ENCODE results near the gene CFAP44. TPM values are rescaled to one million over a fixed set of nuclear protein-coding genes. Genes with fewer than 3 reads are reported as not detected.

The CFAP44 gene
- total and polyA plus RNA-seq, 5 donors from 2014 or later = 0.03 to 9.8 (median 0.42) TPM; not detected in 1

DNA sequence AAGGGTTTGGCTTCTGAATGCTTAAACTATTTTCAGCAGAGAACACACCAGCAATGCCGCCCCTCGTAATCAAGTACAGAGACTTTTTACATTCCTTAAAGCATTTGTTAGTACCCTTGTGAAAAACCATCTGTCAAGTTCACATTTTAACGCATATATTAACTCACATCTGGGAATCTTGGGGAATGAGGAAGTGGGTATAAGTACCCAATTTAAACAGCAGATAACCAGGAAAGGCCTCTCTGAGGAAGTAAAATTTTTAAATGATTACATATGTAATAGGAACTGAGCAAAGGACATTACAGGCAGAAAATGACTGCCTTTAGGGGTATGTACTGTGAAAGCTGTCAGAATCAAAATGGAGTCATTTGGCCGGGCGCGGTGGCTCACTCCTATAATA lies 12.8 kb upstream of the CFAP44 start:
- H3K4me1 Mint-ChIP-seq = peaks cover 0 to 7% (median 2%) of the 10 kb centered on the region in 4 donors
- Histone ChIP-seq H3K4me1 (ENCODE audit: control insufficient read depth, insufficient read depth, low read length, poor library complexity, severe bottlenecking) (no peaks in the 10 kb centered on the region), H3K9me3 (ENCODE audit: control insufficient read depth in 2 of 2, low read length in 2 of 2) (no peaks in the 10 kb centered on the region), H3K27ac (ENCODE audit: insufficient read depth, low read length, poor library complexity, severe bottlenecking) (no peak overlapping the region), H3K36me3 (ENCODE audit: control insufficient read depth, insufficient read depth, low read length) (peaks cover 22% of the 10 kb centered on the region), H3K4me3 (ENCODE audit: low read depth, low read length) (no peak overlapping the region), H3K27me3 (ENCODE audit: control insufficient read depth, insufficient read depth, low read length) (no peaks in the 10 kb centered on the region)
- no peaks in the 10 kb centered on the region for H3K9me3 Mint-ChIP-seq
- H3K27me3 Mint-ChIP-seq = no peaks in the 10 kb centered on the region
- H3K4me3 Mint-ChIP-seq = no peak overlapping the region
- H3K27ac Mint-ChIP-seq = no peak overlapping the region
- DNase-seq (no peak), ATAC-seq (ENCODE audit: low read depth in 2 of 2) (no peak)
- H3K36me3 Mint-ChIP-seq = peaks cover 47% of the 10 kb centered on the region

DNA sequence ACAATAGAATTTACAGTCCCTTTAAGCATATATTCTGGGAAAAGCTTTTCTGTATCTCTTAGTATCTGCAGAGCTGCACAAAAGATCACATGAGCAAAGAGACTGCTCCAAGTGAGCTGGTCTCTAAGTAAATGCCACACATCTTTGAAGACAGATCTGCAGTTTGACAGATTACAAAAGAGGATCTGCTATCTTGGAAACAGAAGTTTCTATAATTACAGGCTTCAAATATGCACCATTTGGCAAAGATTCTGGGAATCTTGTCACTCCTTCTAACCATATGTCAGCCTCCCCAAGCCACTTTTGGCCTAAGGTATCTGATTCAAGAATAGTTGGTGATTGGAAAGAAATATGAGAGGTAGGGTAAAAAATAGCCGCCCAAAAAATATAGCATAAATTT lies 9.6 kb upstream of the CFAP44 start:
- no peak overlapping the region for H3K4me3 Mint-ChIP-seq
- Histone ChIP-seq H3K36me3 (ENCODE audit: control insufficient read depth, insufficient read depth, low read length) (peaks cover 30% of the 10 kb centered on the region), H3K27me3 (ENCODE audit: control insufficient read depth, insufficient read depth, low read length) (no peaks in the 10 kb centered on the region), H3K27ac (ENCODE audit: insufficient read depth, low read length, poor library complexity, severe bottlenecking) (no peak overlapping the region), H3K4me1 (ENCODE audit: control insufficient read depth, insufficient read depth, low read length, poor library complexity, severe bottlenecking) (no peaks in the 10 kb centered on the region), H3K9me3 (ENCODE audit: control insufficient read depth in 2 of 2, low read length in 2 of 2) (no peaks in the 10 kb centered on the region), H3K4me3 (ENCODE audit: low read depth, low read length) (no peak overlapping the region)
- H3K36me3 Mint-ChIP-seq = peaks cover 52% of the 10 kb centered on the region
- DNase-seq (no peak), ATAC-seq (ENCODE audit: low read depth in 2 of 2) (no peak)
- H3K27ac Mint-ChIP-seq = no peak overlapping the region
- peaks cover 0 to 1% (median 0%) of the 10 kb centered on the region in 7 donors for H3K9me3 Mint-ChIP-seq
- no peaks in the 10 kb centered on the region for H3K27me3 Mint-ChIP-seq
- peaks cover 0 to 7% (median 2%) of the 10 kb centered on the region in 4 donors for H3K4me1 Mint-ChIP-seq

DNA sequence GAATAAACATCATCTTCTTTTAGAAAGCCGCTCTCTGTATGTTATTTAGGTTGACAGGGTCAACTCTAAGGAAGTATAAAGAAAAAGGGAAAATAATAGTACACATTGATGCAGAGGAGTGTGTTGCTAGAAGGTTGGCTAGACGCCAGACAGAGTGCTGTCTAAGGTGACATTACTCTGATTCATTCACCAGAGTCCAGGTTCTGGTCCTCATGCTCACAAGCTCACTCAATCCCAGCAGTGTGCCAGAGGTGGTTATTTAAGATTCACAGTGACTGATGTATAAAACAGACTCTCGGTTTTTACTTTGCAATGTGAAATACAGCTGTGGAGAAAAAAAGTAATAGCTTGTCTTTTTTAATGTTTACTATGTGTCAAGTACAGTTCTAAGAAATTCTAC lies 1.7 kb downstream of the CFAP44 start:
- Histone ChIP-seq H3K4me3 (ENCODE audit: low read depth, low read length) (no peak overlapping the region), H3K36me3 (ENCODE audit: control insufficient read depth, insufficient read depth, low read length) (no peaks in the 10 kb centered on the region), H3K4me1 (ENCODE audit: control insufficient read depth, insufficient read depth, low read length, poor library complexity, severe bottlenecking) (no peaks in the 10 kb centered on the region), H3K27me3 (ENCODE audit: control insufficient read depth, insufficient read depth, low read length) (no peaks in the 10 kb centered on the region), H3K27ac (ENCODE audit: insufficient read depth, low read length, poor library complexity, severe bottlenecking) (no peak overlapping the region), H3K9me3 (ENCODE audit: control insufficient read depth in 2 of 2, low read length in 2 of 2) (no peaks in the 10 kb centered on the region)
- no peak for ATAC-seq (ENCODE audit: low read depth in 2 of 2)
- Mint-ChIP-seq H3K36me3 (peaks cover 12% of the 10 kb centered on the region), H3K27me3 (no peaks in the 10 kb centered on the region), H3K9me3 (peaks cover 0 to 1% (median 0%) of the 10 kb centered on the region in 7 donors), H3K27ac (no peak overlapping the region), H3K4me1 (no peaks in the 10 kb centered on the region), H3K4me3 (no peak overlapping the region)
- DNase-seq = no peak

GRCh38 chr3:113438224-113438623 lies 3.1 kb downstream of the CFAP44 start:
- Mint-ChIP-seq H3K27ac (no peak overlapping the region), H3K4me3 (no peak overlapping the region), H3K9me3 (peaks cover 0 to 1% (median 0%) of the 10 kb centered on the region in 7 donors), H3K36me3 (peaks cover 17% of the 10 kb centered on the region), H3K27me3 (no peaks in the 10 kb centered on the region), H3K4me1 (no peaks in the 10 kb centered on the region)
- Histone ChIP-seq H3K4me1 (ENCODE audit: control insufficient read depth, insufficient read depth, low read length, poor library complexity, severe bottlenecking) (no peaks in the 10 kb centered on the region), H3K27me3 (ENCODE audit: control insufficient read depth, insufficient read depth, low read length) (no peaks in the 10 kb centered on the region), H3K27ac (ENCODE audit: insufficient read depth, low read length, poor library complexity, severe bottlenecking) (no peak overlapping the region), H3K36me3 (ENCODE audit: control insufficient read depth, insufficient read depth, low read length) (no peaks in the 10 kb centered on the region), H3K4me3 (ENCODE audit: low read depth, low read length) (no peak overlapping the region), H3K9me3 (ENCODE audit: control insufficient read depth in 2 of 2, low read length in 2 of 2) (no peaks in the 10 kb centered on the region)
- no peak for ATAC-seq (ENCODE audit: low read depth in 2 of 2)
- no peak for DNase-seq

DNA sequence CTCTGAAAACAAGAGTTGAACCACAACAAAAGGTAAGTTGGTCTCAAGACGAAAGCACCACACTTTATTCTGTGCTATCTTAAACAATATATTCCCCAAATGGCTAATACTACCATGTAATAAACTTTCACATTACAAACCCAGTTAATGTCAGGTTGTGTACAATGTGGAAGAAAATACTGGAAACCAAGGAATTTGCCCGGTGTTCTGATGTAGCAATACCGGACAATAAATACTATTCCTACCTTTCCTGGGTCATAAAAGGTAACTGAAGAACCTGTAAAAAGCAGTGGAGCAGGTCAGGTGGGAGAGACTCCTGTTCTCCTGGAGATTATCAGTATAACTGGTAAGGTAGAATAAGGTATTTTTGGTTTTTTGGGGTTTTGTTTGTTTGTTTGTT lies 3.9 kb downstream of the CFAP44 start:
- Histone ChIP-seq H3K4me1 (ENCODE audit: control insufficient read depth, insufficient read depth, low read length, poor library complexity, severe bottlenecking) (no peaks in the 10 kb centered on the region), H3K9me3 (ENCODE audit: control insufficient read depth in 2 of 2, low read length in 2 of 2) (no peaks in the 10 kb centered on the region), H3K36me3 (ENCODE audit: control insufficient read depth, insufficient read depth, low read length) (peaks cover 3% of the 10 kb centered on the region), H3K27ac (ENCODE audit: insufficient read depth, low read length, poor library complexity, severe bottlenecking) (no peak overlapping the region), H3K4me3 (ENCODE audit: low read depth, low read length) (no peak overlapping the region), H3K27me3 (ENCODE audit: control insufficient read depth, insufficient read depth, low read length) (no peaks in the 10 kb centered on the region)
- peaks cover 17% of the 10 kb centered on the region for H3K36me3 Mint-ChIP-seq
- no peak overlapping the region for H3K4me3 Mint-ChIP-seq
- ATAC-seq (ENCODE audit: low read depth in 2 of 2) (no peak), DNase-seq (no peak)
- H3K9me3 Mint-ChIP-seq = peaks cover 0 to 1% (median 0%) of the 10 kb centered on the region in 7 donors
- H3K27ac Mint-ChIP-seq = no peak overlapping the region
- H3K27me3 Mint-ChIP-seq = no peaks in the 10 kb centered on the region
- no peaks in the 10 kb centered on the region for H3K4me1 Mint-ChIP-seq

GRCh38 chr3:113436809-113437208 lies 4.5 kb downstream of the CFAP44 start:
- DNase-seq (peak in 1 of 3 donors; percentile 17), ATAC-seq (ENCODE audit: low read depth in 2 of 2) (no peak)
- H3K9me3 ChIP-seq (ENCODE audit: control insufficient read depth in 2 of 2, low read length in 2 of 2) = no peaks in the 10 kb centered on the region
- Mint-ChIP-seq H3K27ac (no peak overlapping the region), H3K27me3 (no peaks in the 10 kb centered on the region), H3K9me3 (peaks cover 0 to 1% (median 0%) of the 10 kb centered on the region in 7 donors), H3K36me3 (peaks cover 17% of the 10 kb centered on the region), H3K4me3 (no peak overlapping the region), H3K4me1 (no peaks in the 10 kb centered on the region)
- H3K4me1 ChIP-seq (ENCODE audit: control insufficient read depth, insufficient read depth, low read length, poor library complexity, severe bottlenecking) = no peaks in the 10 kb centered on the region
- no peak overlapping the region for H3K27ac ChIP-seq (ENCODE audit: insufficient read depth, low read length, poor library complexity, severe bottlenecking)
- H3K27me3 ChIP-seq (ENCODE audit: control insufficient read depth, insufficient read depth, low read length) = no peaks in the 10 kb centered on the region
- H3K4me3 ChIP-seq (ENCODE audit: low read depth, low read length) = no peak overlapping the region
- peaks cover 3% of the 10 kb centered on the region for H3K36me3 ChIP-seq (ENCODE audit: control insufficient read depth, insufficient read depth, low read length)

- H3K4me3 Mint-ChIP-seq = no peak overlapping the region
- no peak overlapping the region for H3K27ac ChIP-seq (ENCODE audit: insufficient read depth, low read length, poor library complexity, severe bottlenecking)
- H3K9me3 Mint-ChIP-seq = peaks cover 0 to 8% (median 1%) of the 10 kb centered on the region in 7 donors
- peaks cover 2% of the 10 kb centered on the region in 2 experiments for H3K9me3 ChIP-seq (ENCODE audit: control insufficient read depth in 2 of 2, low read length in 2 of 2)
- H3K4me3 ChIP-seq (ENCODE audit: low read depth, low read length) = no peak overlapping the region
- no peak overlapping the region for H3K27ac Mint-ChIP-seq
- DNase-seq = no peak
- H3K4me1 Mint-ChIP-seq = no peaks in the 10 kb centered on the region
- no peak for ATAC-seq (ENCODE audit: low read depth in 2 of 2)
- peaks cover 10% of the 10 kb centered on the region for H3K36me3 ChIP-seq (ENCODE audit: control insufficient read depth, insufficient read depth, low read length)
- H3K4me1 ChIP-seq (ENCODE audit: control insufficient read depth, insufficient read depth, low read length, poor library complexity, severe bottlenecking) = no peaks in the 10 kb centered on the region
- H3K27me3 ChIP-seq (ENCODE audit: control insufficient read depth, insufficient read depth, low read length) = no peaks in the 10 kb centered on the region
- H3K36me3 Mint-ChIP-seq = peaks cover 39% of the 10 kb centered on the region
- no peaks in the 10 kb centered on the region for H3K27me3 Mint-ChIP-seq
Observed at GRCh38 chr3:113431811-113432210, 9.5 kb downstream of the CFAP44 start.

- peaks cover 0 to 24% (median 7%) of the 10 kb centered on the region in 7 donors for H3K9me3 Mint-ChIP-seq
- peaks cover 60% of the 10 kb centered on the region for H3K36me3 Mint-ChIP-seq
- H3K27ac Mint-ChIP-seq = peak overlapping the region in 1 of 3 donors; percentile 38
- H3K36me3 ChIP-seq (ENCODE audit: control insufficient read depth, insufficient read depth, low read length) = peaks cover 24% of the 10 kb centered on the region
- DNase-seq (no peak), ATAC-seq (ENCODE audit: low read depth in 2 of 2) (no peak)
- H3K27ac ChIP-seq (ENCODE audit: insufficient read depth, low read length, poor library complexity, severe bottlenecking) = no peak overlapping the region
- H3K27me3 ChIP-seq (ENCODE audit: control insufficient read depth, insufficient read depth, low read length) = no peaks in the 10 kb centered on the region
- H3K4me3 ChIP-seq (ENCODE audit: low read depth, low read length) = no peak overlapping the region
- peaks cover 2 to 16% of the 10 kb centered on the region in 2 experiments for H3K9me3 ChIP-seq (ENCODE audit: control insufficient read depth in 2 of 2, low read length in 2 of 2)
- H3K4me3 Mint-ChIP-seq = no peak overlapping the region
- no peaks in the 10 kb centered on the region for H3K27me3 Mint-ChIP-seq
- no peaks in the 10 kb centered on the region for H3K4me1 Mint-ChIP-seq
- H3K4me1 ChIP-seq (ENCODE audit: control insufficient read depth, insufficient read depth, low read length, poor library complexity, severe bottlenecking) = no peaks in the 10 kb centered on the region
Observed at GRCh38 chr3:113428581-113428980, 12.7 kb downstream of the CFAP44 start.
